IPS DF 4.7 (cell line): Measurements from ENCODE around the gene VAT1L.
"Not testable (repeated sequence)": the region's sequence is repeated elsewhere in the genome, so short reads cannot be mapped to it uniquely, and the experiment has no call there.

Source experiments
- DNase-seq: peaks from one replicate; pipeline ENCODE4 v3.0.0-alpha.2; 2013; ENCODE audit warnings: low spot score; ENCODE audit errors: extremely low read depth

Gene VAT1L

DNA sequence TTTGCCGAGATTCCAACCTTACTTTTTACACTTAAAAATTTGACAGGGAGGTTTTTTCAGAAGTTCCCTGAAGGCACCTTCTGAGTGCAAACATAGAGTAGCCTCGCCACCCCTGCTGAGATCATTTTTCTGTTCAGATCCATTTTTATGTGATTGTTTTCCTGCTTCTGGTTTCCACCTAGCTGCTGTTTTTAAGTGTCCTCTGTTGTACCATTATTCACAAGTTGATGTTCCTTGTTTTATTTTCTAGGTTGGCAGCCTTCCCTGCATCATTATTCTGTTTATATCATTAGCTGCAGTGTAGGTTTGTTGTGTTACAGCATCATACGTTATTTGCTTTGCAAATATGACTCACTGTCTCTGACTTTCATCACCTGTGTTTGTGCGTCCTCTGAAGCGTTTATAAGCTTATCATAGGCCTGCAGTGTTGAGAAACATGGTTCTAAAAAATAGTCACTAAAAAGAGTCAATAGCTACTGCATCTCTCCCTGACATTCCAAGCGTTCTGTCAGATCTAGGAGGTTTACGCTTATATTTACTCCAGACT, 117.1 kb downstream of the VAT1L start:
- DNase-seq: no peak

DNA sequence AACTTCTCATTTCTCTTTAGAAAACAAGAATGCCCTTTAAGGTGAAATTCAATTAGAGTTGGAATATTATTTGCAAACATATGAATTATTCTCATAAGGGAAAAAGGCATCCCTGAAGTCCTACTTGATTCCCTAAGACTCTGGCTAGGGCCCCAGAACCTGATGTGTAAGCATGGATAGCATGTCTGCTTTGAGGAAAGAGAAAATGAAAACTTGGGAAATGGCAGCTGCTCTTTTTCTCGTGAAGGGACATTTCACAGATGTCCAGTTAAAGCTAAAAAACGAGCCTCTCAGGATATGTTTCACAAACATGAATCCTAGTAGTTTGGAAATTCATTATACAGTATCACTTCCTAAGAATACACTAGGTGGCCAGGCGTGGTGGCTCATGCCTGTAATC, 121.7 kb downstream of the VAT1L start:
- DNase-seq: no peak

- DNase-seq: no peak
Measured at GRCh38 chr16:77912617-77913016, 124.3 kb downstream of the VAT1L start.

DNA sequence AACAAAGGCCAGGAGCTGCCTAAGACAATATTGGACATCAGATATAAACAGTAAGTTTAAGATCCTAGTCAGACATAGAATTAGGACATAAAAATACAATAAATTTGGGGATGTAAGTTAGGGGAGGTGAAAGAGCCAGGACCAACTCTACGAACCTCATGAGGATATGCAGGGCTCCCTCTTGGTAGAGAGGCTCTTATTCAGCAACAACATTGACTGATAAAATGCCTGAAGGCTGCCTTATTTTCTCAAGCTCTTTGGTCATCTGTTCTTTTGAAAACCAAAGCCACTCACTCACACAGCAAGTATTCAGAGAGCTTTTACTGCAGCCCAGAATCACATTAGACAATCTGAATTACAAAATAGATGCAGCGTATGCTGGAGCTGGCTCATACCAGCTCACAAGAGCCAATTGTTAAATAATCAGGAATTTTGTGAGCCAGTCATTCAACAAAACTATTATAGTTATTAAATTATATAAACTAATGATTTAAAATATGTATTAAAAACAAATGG, 125.4 kb downstream of the VAT1L start:
- no peak for DNase-seq

GRCh38 chr16:77916111-77916510, 127.7 kb downstream of the VAT1L start:
- DNase-seq: no peak

- DNase-seq: no peak
Measured at GRCh38 chr16:77917971-77918370, 129.6 kb downstream of the VAT1L start.

DNA sequence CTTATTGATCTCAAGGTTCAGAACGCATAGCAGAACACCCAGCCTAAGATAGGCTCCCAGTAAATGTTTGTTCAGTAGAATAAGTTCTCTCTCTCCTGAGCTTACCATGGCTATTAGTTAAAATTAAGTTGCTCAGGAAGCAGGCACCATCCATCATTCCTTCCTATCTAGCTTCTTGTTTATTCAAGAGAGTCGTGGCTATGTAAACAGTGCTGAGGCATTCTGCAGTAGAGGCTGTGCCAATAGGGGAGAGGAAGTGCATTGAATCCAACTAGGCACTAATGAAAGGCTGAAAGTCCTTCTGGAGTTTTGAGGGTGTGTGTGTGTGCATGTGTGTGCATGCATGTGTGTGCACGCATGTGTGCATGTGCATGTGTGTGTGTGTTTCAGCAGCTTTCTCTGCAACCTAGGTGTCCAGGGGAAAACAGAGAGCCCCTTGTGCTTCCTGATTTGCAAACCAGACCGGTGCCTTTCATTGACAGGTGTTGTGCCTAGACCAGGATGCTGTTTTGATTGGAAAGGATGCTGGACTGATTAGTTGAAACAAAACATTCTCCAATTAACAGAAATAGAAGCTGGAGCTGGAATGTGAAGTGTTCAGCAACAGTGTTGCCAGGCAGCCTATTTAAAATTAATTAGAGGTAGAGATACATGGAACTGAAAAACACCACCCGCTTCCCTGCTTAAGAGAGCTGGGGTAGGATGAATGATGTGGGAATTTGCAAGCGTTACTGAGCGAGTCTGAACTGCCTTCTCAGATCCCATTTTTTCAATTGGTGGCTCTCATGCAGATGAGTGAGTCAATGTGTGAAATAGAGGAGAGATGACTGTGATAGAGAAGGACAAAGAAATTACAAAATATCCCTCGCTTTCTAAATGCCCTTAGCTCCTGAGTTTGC, 130.7 kb downstream of the VAT1L start:
- no peak for DNase-seq

- no peak for DNase-seq
Measured at GRCh38 chr16:77919761-77920415, 131.5 kb downstream of the VAT1L start.

GRCh38 chr16:77920984-77921383, 132.6 kb downstream of the VAT1L start:
- no peak for DNase-seq

GRCh38 chr16:77922228-77922754, 133.9 kb downstream of the VAT1L start:
- no peak for DNase-seq

DNA sequence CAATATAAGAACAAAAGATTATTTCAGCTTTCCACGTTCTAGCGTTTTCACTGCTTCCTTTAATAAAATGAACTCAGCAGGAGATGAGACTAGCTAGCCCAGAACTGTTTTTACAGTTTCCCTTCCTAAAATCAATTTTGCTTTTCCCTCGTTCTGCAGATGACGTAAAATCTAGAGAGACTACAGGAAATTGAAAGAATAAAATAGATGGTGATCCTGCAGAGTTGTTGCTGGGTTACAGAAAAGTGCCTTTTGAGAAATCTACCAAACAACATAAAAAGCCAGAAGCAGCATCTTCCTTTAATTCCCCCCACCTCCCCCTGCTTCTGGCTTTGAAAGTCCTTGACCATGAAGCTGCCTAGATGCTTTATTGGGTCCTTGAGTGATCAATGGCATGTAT, 137.2 kb downstream of the VAT1L start:
- DNase-seq: no peak

DNA sequence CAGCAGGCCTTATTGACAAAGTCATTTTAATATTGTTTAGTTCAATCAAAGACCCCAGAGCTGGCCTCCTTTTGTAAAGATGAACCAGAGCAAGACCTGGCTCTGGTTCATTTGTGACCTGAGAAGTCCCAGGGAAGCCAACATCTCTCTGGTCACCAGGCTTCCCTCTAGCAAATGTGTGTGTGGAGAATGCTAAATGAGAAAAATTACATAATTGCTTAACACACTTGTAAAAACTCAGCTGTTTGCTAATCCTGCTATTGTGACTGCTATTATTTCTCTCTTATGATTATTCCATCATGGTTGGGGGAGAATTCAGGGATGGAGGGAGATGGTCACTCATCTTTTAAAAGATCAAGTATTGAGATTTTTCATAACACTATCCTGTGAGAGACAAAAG, 139.7 kb downstream of the VAT1L start:
- DNase-seq: no peak

DNA sequence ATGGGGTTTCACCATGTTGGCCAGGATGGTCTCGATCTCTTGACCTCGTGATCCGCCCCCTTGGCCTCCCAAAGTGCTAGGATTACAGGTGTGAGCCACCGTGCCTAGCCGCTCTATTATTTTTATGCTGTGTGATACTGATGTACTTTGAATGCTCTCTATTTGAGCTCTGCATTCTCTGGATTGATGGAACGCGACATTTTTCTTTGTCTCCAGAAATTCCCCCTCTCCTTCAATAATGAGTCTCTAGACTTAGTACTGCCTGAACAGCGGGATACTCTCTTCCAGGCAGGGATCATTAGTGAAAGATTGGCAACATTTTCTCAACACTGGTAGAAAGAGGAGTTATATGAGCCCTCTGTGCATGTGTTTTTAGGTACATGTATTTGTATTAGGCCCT, 140.6 kb downstream of the VAT1L start:
- DNase-seq: no peak

DNA sequence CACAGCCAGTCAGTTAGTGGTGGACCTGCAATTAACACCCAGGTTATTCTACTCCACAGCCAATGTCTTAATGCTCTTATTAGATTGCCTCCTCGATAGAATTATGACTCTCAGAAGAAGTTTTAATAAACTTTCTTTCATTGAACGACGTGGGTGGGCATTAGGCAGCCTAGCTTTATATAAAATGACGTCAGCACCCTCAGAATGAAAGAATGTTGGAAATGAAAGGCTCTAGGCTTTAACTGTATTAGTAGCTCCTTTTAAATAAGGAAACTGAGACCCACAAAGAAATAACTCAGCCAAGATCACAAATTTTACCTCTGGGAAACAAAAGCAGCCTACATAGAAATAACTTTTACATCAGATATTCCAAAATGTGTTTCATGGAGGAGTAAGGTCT, 142.7 kb downstream of the VAT1L start:
- no peak for DNase-seq

GRCh38 chr16:77937473-77938149, 149.2 kb downstream of the VAT1L start:
- no peak for DNase-seq

DNA sequence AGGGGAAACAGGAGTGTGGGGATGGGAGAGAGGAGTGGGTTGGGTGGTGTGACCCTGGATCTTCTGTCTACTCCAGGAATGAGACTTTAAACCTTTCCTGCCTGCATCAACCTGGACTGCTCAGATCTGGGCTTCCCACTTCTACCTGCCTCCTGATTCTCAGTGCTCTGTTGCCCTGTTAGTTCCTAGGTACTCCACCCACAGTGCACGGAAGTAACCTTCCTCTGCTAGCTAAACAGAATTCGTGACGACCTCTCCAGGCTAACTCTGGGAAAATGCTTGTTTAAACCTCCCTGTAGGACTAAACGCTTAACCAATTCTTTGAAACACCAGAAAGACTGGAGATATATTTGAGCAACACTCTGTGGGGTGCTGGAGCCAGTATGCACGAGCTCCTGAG, 150.5 kb downstream of the VAT1L start:
- no peak for DNase-seq

- no peak for DNase-seq
Measured at GRCh38 chr16:77939968-77940367, 151.6 kb downstream of the VAT1L start.

GRCh38 chr16:77943801-77944200, 155.4 kb downstream of the VAT1L start:
- DNase-seq: no peak

- DNase-seq: no peak
Measured at GRCh38 chr16:77944631-77945030, 156.3 kb downstream of the VAT1L start.

GRCh38 chr16:77945126-77945525, 156.8 kb downstream of the VAT1L start:
- no peak for DNase-seq

GRCh38 chr16:77946823-77947222, 158.5 kb downstream of the VAT1L start:
- DNase-seq: no peak

- DNase-seq: not testable (repeated sequence)
Measured at GRCh38 chr16:77947590-77947989, 159.2 kb downstream of the VAT1L start.
